Hindlimb muscle (tissue), 1 donor: ENCODE results near the gene ZNF865. TPM values are rescaled to one million over a fixed set of nuclear protein-coding genes. Genes with fewer than 3 reads are reported as not detected.

Experiments
- DNase-seq: peaks from one replicate; pipeline ENCODE4 v3.0.0-alpha.2; 2013
- polyA plus RNA-seq: library from polyadenylated mRNA; unstranded; fragments of 120-200 nt; gene quantifications from one replicate; pipeline ENCODE4 v1.2.1, GENCODE V29; 2013; ENCODE audit not compliant: insufficient read length

The ZNF865 gene
- polyA plus RNA-seq, 1 donor, result 10.0 TPM

DNA sequence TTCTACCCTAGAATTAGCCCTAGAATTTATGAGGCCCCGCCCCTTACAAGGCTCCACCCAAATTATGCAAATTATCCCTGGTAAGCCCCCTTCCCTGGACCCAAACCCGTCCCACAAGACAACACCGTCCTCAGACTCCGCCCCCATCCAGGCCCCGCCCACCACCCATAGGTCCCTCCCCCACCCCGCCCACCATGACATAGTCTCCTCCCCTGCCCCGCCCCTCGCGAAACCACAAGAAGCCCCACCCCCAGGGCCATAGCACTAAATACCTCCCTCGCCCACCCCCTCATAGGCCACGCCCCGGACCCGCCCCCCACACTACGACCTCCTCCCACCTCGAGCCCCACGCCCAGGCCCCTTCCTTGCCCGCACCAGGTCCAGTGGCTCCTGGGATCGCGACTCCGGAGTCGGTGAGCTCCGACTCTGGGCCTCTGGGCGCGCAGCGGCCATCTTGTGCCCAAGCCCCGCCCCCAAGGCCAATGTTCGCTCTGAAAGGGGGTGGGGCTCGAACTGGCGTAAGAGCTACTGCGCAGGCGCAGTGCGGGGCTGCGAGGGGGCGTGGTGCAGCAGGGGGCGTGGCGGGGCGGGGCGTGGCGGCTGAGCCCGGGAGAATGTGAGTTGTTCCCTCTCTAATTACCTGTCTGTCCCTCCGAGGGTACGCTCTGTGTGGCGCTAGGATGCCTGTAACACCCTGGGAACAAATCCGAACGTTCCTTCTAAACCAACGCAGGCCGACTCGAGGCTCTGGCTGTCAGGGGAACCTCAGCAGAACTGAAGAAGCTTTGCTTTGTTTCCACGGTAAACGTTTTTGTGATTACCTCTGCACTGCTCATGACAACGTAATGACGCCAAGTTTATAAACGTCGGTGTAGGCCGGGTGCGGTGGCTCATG lies 18.9 kb downstream of the ZNF865 start, which contains the start of gene ZNF784:
Gene ZNF784, minus strand, starts transcription at position 458 of the 895 bp plus-strand sequence. Its CDS starts 5 bp downstream, at position 453.
- DNase-seq, result peak; percentile 95

DNA sequence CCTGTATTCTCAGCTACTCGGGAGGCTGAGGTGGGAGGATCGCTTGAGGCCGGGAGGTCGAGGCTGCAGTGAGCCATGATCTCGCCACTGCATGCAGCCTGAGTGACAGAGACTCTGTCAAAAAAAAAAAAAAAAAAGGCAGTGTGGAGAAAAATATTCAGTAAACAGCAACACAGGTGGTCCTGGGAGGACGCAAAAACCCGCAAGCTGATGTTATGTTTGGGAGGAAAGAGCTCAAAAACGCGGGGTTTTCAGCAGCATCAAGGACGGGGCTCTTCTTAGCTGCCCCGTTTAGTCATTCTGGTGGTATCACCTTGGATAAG lies 19.5 kb downstream of the ZNF865 start:
- DNase-seq, result no peak

GRCh38 chr19:55626350-55626749 lies 20.9 kb downstream of the ZNF865 start:
- no peak for DNase-seq

DNA sequence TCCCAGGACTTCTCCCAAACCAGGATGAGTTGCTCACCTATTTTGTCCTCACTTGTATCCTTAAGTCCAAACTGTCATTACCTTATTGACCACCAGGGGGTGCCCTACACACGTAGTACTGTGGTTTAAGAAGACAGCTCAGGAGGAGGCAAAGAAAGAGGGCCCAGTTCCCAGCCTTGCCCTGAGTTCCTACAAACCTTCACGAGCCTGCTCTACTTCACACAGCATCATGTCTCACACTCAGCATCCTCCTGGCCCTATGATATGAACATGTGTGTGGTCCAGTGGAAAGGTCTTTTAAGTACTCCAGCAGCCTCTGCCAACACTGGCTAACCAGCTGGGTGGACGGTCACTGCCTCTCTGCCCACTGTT lies 27.0 kb downstream of the ZNF865 start:
- DNase-seq, result peak; percentile 90

DNA sequence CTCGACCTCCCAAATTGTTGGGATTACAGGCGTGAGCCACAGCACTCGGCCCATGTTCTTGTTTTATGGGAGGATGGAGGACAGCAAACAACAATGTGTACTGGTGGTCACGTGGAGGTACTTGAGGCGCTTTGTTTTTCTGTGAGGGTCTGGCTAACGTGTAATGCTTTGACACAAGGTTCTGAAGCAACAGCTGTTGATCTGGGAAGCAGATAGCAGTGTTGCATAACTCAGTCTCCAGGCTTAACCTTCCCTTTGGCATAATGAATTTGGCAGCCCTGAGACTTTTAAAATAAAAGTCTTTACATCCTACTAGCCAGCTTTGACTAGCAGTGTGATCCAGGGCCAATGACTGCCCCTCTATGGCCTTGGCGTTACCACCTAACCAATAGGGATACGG lies 28.4 kb downstream of the ZNF865 start:
- no peak for DNase-seq

GRCh38 chr19:55635334-55635717 lies 29.9 kb downstream of the ZNF865 start:
- no peak for DNase-seq

GRCh38 chr19:55635856-55636440 lies 30.5 kb downstream of the ZNF865 start:
- DNase-seq, result no peak

DNA sequence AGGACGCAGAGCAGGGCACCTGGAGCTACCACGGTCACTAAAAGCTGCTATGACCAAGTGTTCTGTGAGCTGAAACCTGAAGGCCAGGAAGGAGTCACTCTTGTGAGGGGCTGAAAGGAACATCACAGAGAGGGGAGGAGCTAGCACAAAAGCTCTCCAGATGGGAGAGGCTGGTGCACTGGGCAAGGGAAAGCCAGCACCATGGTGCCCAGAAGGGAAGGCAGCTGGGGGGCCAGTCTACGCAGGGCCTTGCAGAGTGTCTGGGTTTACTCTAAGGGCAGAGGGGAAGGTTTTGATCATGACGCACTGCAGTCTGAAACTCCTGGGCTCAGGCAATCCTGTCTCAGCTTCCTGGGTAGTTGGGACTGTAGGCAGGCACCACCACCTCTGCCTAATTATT lies 31.3 kb downstream of the ZNF865 start:
- DNase-seq, result no peak

DNA sequence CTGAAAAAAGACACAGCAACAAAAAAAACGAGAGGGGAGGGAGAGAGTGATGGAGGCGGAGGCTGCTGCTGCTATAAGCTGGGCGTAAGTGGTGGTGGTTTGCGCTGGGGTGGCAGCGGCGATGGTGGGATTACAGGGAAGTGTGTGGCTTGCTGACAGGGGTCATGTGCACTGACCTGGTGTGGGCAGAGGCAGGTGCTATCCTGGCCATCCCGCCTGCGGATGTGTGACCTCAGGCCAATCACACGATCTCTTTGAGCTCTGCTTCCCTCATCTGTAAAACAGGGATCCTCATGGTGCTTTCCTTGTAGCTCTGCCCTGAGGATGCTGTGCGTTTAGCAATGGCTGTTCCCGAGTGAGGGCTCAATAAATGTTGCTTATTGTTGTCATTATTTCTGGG lies 32.1 kb downstream of the ZNF865 start:
- no peak for DNase-seq

- no peak for DNase-seq
Measured at GRCh38 chr19:55638864-55639359, 33.5 kb downstream of the ZNF865 start.

- DNase-seq, result peak; percentile 77
Measured at GRCh38 chr19:55640043-55640576, 34.7 kb downstream of the ZNF865 start.

DNA sequence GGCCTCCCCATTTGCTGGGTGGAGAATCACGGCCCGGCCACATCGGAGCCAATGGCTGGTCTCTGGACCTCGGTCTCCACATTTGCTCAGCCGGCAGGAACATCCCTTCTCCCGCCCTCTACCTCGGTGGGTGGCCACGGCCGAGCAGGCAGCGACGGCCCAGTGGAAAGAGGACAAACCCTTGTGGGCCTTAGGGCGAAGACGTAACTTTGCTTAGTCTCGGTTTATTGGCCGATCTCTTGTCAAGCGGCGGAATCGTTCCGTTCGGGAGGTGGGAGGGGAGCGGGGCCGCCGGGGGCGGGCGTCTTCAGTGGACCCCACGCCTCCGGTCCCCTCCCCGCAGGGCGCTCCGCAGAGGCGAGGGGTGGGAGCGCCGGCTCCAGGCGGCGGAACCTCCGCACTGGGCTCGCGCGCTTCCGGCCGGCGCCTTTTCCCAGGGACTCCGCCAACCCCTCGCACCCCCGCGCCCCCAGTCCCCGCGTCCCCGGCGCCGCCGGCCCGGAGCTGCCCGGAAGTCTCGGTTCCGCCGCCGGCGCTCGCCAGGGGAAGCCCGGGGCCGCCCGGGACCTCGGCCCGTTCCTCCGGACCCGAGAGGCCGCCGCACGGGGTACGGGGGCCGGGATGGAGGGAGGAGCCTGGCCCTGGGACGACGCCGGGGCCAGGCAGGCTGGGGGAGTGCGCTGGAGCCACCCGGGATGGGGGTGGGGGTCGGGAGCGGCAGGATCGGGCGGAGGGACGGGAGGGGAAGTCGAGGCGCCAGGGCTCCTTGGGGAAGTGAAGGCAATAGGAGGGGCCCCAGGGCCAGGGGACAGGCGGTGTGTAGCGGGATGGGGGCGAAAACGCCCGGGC lies 35.4 kb downstream of the ZNF865 start, which contains the start of gene ZNF580:
Gene ZNF580, plus strand, starts transcription at position 426 of the 849 bp plus-strand sequence. CDS start 1,507 bp downstream, outside the sequence.
- peak; percentile 84 for DNase-seq

- DNase-seq, result no peak
Measured at GRCh38 chr19:55641426-55642152, 36.1 kb downstream of the ZNF865 start.

DNA sequence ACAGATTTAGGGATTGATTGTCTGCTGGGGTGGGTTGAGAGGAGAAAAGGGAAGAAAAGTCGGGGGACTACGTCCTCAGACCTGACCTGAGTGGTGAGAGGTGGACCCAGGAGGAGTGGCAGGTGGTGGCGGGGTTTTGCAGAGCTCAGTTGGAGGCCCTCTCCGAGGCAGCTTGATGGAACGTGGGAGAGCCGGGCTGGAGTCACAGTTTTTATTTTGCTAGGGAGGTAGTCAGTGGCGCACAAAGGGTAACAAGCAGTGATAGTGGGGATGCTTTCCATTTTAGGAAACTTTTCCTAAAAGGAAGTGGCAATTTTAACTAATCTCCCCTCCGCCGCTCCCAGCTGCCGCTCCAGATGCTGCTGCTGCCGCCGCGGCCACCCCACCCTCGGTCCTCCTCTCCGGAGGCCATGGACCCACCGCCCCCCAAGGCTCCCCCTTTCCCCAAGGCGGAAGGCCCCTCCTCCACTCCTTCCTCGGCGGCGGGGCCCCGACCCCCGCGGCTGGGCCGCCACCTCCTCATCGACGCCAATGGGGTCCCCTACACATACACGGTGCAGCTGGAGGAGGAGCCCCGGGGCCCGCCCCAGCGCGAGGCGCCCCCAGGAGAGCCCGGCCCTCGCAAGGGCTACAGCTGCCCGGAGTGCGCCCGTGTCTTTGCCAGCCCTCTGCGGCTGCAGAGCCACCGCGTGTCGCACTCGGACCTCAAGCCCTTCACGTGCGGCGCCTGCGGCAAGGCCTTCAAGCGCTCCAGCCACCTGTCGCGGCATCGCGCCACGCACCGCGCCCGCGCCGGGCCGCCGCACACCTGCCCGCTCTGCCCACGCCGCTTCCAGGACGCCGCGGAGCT lies 36.9 kb downstream of the ZNF865 start:
- no peak for DNase-seq

DNA sequence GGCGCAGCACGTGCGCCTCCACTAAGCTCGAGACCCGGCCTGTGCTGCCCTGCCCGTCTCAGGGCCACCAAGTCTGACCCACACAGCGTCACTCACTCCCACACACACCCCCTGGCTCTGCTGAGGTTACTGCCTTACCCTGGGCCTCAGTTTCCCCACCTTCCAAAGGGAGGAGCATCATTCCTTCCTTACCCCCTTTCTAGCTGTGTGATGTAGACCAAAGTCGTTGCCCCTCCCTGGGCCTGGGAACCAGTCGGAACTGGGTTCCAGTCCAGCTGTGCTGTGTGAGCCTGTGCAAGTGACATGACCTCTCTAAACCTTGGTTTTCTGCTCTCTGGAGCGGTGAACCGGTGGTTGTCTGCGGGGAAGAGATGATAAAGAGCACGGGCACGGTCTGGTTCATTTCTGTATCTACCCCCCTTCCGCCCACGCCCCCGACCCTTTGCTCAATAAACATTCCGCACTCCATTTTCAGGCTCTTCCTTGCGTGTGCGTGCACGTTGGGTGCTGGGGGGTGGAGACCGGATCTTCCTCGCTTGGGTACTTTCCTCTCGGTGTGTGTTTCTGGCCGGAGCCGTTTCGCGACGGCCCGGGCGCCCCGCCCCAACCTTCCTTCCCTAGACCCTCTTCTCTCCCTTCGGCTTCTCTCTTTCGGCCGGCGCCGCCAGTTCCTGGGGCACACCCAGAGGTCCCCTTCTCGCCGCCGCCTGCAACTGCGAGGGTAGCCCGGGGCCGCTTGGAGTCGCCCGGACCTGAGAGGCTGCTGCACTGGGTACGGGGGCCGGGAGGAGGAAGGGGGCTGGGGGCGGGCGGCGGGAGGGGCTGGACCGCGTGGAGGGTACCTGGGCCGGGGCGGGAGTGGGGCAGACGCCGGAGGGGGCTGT lies 37.8 kb downstream of the ZNF865 start, which contains the start of gene ZNF581:
Gene ZNF581, plus strand, starts transcription at position 647 of the 884 bp plus-strand sequence. CDS start 923 bp downstream, outside the sequence.
- peak; percentile 83 for DNase-seq

GRCh38 chr19:55643887-55644176 lies 38.4 kb downstream of the ZNF865 start:
- no peak for DNase-seq

DNA sequence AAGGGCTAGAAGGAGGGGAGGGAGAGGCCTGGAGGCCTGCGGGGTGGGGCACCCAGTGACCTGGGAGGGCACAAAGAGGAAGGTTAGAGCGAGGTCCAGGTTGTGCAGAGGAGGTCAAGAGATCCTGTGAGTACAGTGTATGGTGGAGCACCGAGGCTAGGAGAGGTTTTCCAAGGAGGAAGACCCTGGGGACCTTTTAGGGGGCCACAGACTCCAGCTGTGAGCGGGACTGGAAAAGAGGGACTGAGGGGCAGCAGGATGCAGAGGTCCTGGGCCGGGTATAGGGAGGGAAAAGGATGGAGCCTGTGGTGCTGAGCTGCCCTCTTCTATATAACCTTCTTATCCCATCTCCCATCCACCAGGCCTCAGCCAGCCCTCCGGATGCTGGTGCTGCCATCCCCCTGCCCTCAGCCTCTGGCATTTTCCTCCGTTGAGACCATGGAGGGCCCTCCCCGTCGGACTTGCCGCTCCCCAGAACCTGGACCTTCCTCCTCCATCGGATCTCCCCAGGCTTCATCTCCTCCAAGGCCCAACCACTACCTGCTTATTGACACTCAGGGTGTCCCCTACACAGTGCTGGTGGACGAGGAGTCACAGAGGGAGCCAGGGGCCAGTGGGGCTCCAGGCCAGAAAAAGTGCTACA lies 38.9 kb downstream of the ZNF865 start:
- no peak for DNase-seq

- no peak for DNase-seq
Measured at GRCh38 chr19:55644842-55645511, 39.5 kb downstream of the ZNF865 start.

GRCh38 chr19:55645512-55645881 lies 40.0 kb downstream of the ZNF865 start:
- DNase-seq, result no peak
